WERI-Rb-1 (cell line): ENCODE results near the gene PLXNA1.

Experiments
- DNase-seq: peaks from one replicate; pipeline ENCODE4 v3.0.0-alpha.2; 2020
- H3K27ac ChIP-seq: fragments of 250-450 bp; sonication (Bioruptor Pico); 2 replicates; pipeline ENCODE4 v1.5.1; 2020; ENCODE audit warnings: mild to moderate bottlenecking, moderate library complexity
- H3K27me3 ChIP-seq: fragments of 250-450 bp; sonication (Bioruptor Pico); 2 replicates; pipeline ENCODE4 v1.5.1; 2021; ENCODE audit warnings: mild to moderate bottlenecking, low read depth, moderate library complexity; ENCODE audit not compliant: insufficient read depth, severe bottlenecking
- H3K36me3 ChIP-seq: fragments of 250-450 bp; sonication (Bioruptor Pico); 2 replicates; pipeline ENCODE4 v1.5.1; 2020; ENCODE audit warnings: mild to moderate bottlenecking, moderate library complexity
- H3K4me3 ChIP-seq: 2 replicates; pipeline ENCODE4 v1.5.1; 2011; ENCODE audit warnings: low read depth, mild to moderate bottlenecking, control low read depth, low read length
- H3K9me3 ChIP-seq: fragments of 250-450 bp; sonication (Bioruptor Pico); 2 replicates; pipeline ENCODE4 v1.5.1; 2021; ENCODE audit warnings: mild to moderate bottlenecking, moderate library complexity; ENCODE audit not compliant: severe bottlenecking
- TF ChIP-seq, protein P1 (sequence below): IDR thresholded peaks from 2 replicates; pipeline ENCODE4 v1.5.1; 2011; ENCODE audit warnings: low read depth, mild to moderate bottlenecking, control low read depth, inconsistent platforms, low read length

Gene PLXNA1

DNA sequence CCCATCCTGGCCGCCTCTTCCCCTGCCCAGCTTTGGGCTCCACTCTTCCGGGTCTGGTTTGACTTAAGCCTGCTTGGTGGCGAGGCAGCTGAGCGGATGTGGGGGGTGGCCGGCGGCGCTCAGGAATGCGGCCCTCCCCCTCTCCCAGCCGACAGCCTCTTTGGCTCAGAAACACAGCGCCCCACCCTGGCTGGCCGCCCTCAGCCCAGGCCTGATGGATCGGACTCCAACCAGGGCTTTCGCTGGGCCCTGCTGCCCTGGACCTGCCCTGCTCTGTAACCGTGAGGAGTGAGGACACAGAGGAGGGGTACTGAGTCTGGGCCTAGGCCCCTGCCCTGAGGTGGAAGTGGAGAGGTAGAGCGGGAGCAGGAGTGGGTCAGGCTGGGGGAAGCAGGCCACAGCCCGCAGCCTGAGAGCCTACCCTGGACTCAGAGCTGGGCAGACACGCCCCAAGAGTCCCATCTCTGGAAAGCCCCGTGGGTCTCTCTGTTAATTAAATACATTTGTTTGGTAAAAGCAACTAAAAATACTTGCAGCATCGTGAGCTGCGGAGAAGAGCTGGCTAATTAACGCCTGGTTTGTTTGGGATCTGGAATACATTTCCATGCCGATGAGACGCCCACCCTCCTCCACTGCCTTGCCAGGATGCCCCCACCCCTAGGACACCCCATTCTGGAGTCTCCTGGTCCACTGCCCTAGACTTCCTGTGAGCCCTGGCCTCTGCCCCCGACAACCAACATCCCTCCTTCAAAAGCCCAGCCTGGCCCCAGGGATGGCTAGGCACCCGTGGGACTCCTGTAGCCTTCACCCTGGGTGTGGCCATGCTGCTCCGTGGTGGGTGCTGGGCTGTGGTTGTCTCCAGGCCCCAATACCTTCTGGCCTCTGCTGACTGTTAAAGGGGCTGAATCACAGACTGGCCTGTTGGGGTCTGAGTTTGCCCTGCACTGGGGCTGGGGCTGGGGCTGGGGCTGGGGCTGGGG lies 19.6 kb downstream of the PLXNA1 start:
- H3K27ac ChIP-seq, result peak overlapping the region; percentile 61
- no peak overlapping the region for H3K4me3 ChIP-seq
- no peaks in the 10 kb centered on the region for H3K9me3 ChIP-seq
- H3K36me3 ChIP-seq, result peaks cover 28% of the 10 kb centered on the region
- TF ChIP-seq, protein P1, sequence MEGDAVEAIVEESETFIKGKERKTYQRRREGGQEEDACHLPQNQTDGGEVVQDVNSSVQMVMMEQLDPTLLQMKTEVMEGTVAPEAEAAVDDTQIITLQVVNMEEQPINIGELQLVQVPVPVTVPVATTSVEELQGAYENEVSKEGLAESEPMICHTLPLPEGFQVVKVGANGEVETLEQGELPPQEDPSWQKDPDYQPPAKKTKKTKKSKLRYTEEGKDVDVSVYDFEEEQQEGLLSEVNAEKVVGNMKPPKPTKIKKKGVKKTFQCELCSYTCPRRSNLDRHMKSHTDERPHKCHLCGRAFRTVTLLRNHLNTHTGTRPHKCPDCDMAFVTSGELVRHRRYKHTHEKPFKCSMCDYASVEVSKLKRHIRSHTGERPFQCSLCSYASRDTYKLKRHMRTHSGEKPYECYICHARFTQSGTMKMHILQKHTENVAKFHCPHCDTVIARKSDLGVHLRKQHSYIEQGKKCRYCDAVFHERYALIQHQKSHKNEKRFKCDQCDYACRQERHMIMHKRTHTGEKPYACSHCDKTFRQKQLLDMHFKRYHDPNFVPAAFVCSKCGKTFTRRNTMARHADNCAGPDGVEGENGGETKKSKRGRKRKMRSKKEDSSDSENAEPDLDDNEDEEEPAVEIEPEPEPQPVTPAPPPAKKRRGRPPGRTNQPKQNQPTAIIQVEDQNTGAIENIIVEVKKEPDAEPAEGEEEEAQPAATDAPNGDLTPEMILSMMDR, result peak; percentile 82
- H3K27me3 ChIP-seq, result no peaks in the 10 kb centered on the region
- DNase-seq, result peak; percentile 90

DNA sequence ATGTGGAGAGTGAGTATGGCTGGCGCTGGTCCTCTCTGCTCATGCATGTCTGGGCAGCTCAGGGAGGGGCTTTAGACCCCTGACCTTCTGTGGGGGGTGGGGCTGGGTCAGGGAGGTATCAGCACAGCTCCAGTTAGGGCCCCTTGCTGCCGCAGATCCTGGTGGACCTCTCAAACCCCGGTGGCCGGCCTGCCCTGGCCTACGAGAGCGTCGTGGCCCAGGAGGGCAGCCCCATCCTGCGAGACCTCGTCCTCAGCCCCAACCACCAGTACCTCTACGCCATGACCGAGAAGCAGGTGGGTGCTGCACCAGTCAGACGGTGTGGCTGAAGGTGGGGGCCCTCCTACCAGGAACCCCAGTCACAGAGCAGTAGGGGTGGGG lies 20.2 kb downstream of the PLXNA1 start:
- DNase-seq, result no peak
- H3K27ac ChIP-seq, result no peak overlapping the region; the same call in 1 of the 2 replicates
- no peaks in the 10 kb centered on the region for H3K9me3 ChIP-seq
- H3K4me3 ChIP-seq, result no peak overlapping the region
- no peaks in the 10 kb centered on the region for H3K27me3 ChIP-seq
- peaks cover 30% of the 10 kb centered on the region for H3K36me3 ChIP-seq
- TF ChIP-seq, protein P1, result no peak

DNA sequence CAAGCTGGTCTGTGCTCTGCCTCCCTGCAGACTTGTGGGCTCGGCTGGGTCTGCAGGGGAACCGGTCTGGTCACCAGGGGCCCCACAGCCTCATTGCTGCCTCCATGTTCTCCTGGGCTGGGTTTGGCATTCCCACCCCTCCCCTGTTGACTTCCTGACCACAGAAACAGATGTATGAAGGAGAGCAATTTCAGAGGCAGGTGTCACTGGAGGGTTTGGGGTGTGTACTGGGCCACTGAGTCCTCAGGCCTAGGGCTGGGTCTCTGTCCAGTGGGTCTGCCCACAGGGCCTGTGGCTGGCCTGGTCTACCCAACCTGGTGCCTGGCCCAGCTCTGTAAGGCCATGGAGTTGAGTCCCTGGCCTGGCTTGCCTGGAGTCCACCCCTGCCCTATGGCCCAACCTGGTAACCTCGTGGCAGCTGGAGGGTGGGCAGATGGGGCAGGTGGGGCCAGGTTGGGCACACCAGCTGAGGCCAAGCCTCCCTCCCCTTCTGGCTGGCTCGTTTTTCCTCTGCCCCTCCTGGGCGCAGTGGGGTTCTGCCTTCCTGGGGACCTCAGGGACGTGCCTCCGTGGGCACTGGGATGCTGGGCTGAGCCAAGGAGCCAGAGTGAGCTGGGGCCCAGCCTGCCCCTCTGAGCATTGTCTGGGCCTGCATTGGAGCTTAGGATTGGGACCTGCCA lies 20.8 kb downstream of the PLXNA1 start:
- Histone ChIP-seq H3K4me3 (no peak overlapping the region), H3K9me3 (no peaks in the 10 kb centered on the region), H3K27ac (no peak overlapping the region; the same call in 1 of the 2 replicates), H3K36me3 (peaks cover 32% of the 10 kb centered on the region), H3K27me3 (no peaks in the 10 kb centered on the region)
- DNase-seq, result no peak
- TF ChIP-seq, protein P1, result no peak

DNA sequence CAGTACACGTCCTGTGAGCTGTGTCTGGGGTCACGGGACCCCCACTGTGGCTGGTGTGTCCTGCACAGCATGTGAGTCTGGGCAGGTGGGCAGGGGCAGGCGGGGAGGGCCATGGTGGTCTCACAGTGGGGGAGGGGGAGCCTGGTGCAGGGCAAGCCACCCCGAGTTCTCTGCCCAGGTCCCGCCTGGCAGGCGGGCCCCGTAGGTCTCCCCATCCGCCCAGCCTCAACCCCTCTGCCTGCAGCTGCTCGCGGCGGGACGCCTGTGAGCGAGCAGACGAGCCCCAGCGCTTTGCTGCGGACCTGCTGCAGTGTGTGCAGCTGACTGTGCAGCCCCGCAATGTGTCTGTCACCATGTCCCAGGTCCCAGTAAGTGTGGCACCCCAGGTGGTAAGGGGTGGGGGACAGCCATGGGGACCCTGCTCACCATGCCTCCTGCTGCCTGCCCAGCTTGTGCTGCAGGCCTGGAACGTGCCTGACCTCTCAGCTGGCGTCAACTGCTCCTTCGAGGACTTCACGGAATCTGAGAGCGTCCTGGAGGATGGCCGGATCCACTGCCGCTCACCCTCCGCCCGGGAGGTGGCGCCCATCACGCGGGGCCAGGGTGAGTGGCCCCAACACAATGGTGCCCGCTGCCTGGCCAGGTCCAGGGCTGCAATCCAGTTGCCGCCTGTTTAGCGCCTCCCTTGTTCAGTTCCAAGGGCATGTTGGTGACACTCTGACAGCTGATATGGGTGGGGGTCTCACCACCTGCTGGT lies 21.9 kb downstream of the PLXNA1 start:
- Histone ChIP-seq H3K4me3 (no peak overlapping the region), H3K36me3 (peaks cover 35% of the 10 kb centered on the region), H3K9me3 (no peaks in the 10 kb centered on the region), H3K27me3 (no peaks in the 10 kb centered on the region), H3K27ac (no peak overlapping the region; the same call in 1 of the 2 replicates)
- TF ChIP-seq, protein P1, result peak; percentile 38
- no peak for DNase-seq

DNA sequence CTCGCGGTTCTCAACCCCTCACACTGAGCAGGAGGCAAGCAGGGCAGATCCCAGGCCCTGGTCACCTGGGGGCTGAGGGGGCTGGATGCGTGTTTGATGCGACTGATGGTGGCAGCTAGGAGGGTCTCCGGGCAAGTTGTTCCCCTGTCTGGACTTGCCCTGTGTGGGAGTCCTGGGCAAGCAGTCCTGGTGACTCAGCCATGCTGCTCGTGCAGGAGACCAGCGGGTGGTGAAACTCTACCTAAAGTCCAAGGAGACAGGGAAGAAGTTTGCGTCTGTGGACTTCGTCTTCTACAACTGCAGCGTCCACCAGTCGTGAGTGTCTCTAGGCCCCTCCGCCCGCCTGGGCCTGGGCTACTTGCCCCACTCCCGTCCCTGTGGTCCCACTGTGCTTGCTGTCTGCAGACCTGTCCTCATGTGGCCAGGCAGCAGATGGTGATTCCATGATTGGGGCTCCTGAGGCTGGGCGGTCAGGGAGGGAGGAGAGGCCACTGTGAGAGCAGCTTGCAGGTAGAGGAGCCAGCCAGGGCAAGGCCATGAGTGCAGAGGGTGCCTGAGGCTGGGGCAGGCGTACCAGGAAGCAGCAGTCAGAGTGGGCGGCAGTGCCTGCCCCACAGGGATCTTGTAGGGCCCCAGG lies 23.1 kb downstream of the PLXNA1 start:
- no peak overlapping the region for H3K27ac ChIP-seq
- H3K27me3 ChIP-seq, result no peaks in the 10 kb centered on the region
- H3K4me3 ChIP-seq, result no peak overlapping the region
- no peaks in the 10 kb centered on the region for H3K9me3 ChIP-seq
- DNase-seq, result peak; percentile 79
- TF ChIP-seq, protein P1, result no peak
- peaks cover 32% of the 10 kb centered on the region for H3K36me3 ChIP-seq
